Measurements from ENCODE around the gene GMPS. TPM values are rescaled to one million over a fixed set of nuclear protein-coding genes. Genes with fewer than 3 reads are reported as not detected.
"Not testable (repeated sequence)": the region's sequence is repeated elsewhere in the genome, so short reads cannot be mapped to it uniquely, and the experiment has no call there.

Gene GMPS
- total and polyA plus RNA-seq, 9 of the 15 experiments (the other 6 are each of a cell fraction or from before 2014, with no cell fraction given) = 73.7 to 282 (median 156) TPM

DNA sequence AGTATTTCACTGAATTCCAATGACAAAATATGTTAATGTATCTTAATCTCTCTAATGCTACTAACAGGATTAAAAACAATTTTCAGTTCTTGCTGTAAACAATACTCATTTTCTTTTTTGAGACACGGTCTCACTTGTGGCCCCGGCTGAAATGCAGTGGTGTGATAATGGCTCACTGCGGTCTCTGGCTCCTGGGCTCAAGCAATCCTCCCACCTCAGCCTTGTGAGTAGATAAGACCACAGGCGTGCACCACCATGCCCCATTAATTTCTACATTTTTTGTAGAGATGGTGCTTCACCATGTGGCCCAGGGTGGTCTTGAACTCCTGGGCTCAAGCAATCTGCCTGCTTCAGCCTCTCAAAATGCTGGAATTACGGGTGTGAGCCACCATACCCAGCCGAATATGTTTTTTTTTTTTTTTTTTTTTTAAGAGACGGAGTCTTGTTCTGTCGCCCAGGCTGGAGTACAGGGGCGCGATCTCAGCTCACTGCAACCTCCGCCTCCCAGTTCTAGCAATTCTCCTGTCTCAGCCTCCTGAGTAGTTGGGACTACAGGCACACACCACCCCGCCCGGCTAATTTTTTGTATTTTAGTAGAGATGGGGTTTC is 41.9 kb upstream of the GMPS start:
- Histone ChIP-seq H3K36me3 (ENCODE audit: control insufficient read depth, insufficient read depth, low read length) (peaks cover 36% of the 10 kb centered on the region), H3K9ac (ENCODE audit: insufficient read depth in 1 of 2, low read depth in 2 of 2, low read length in 2 of 2) (peak overlapping the region in 1 of 2 experiments; percentile 49; a peak in 2 of 4 replicates), H3K27ac (ENCODE audit: extremely low read depth, low read depth, low read length) (peak overlapping the region; percentile 65), H2AFZ (ENCODE audit: low read depth, low read length) (peak overlapping the region; percentile 53), H3K4me2 (ENCODE audit: insufficient read depth, low read length) (peak overlapping the region; percentile 44)
- in situ Hi-C loops (cut with MboI); H3K9me3 ChIP-seq (replicated peaks; ENCODE audit: control insufficient read depth, insufficient read depth, low read depth, low read length); CTCF ChIA-PET (ENCODE audit: low intra/inter-chr PET ratio); BruUV-seq (replicated peaks); H3K79me2 ChIP-seq (ENCODE audit: control insufficient read depth, insufficient read depth, low read length); H3K9me1 ChIP-seq (ENCODE audit: control insufficient read depth, insufficient read depth, low read length); H3K27me3 ChIP-seq (ENCODE audit: control insufficient read depth in 2 of 2, insufficient read depth in 2 of 2, low read length in 2 of 2); H3K4me1 ChIP-seq (replicated peaks in 1 of 2; ENCODE audit: control insufficient read depth in 2 of 2, insufficient read depth in 2 of 2, low read length in 2 of 2); H3K4me3 ChIP-seq; H4K20me1 ChIP-seq (replicated peaks; ENCODE audit: control insufficient read depth, insufficient read depth, low read length); TF ChIP-seq MYC (CRISPR knock-in tag; IDR thresholded peaks at IDR 0.05; ENCODE audit: borderline replicate concordance, low read depth): not testable (repeated sequence)
- POLR2A ChIA-PET = interaction anchor here (0.6 to 1.4 kb wide), 3 partner anchors 10 to 82 kb away, joined by 3 read pairs; no protein-coding TSS in a partner anchor
- DNase-seq (ENCODE audit: extremely low read depth in 1 of 4, low spot score in 3 of 4) (peak; percentile 19 to 92 (median 33)), FAIRE-seq (peak; percentile 93), ATAC-seq (peak; percentile 98)
- 24% methylated on average over 12 of the region's 13 CpGs for WGBS (ENCODE audit: insufficient coverage, low coverage, missing lambda C conversion rate)
- intact Hi-C loops (cut with micrococcal nuclease) = loop anchor here (1.0 to 2.0 kb wide), 2 partner anchors 22 to 25 kb away; partner anchors contain the start of gene C3orf33
- TF ChIP-seq SOX6 (IDR thresholded peaks at IDR 0.05) (peak; percentile 44), L3MBTL2 (IDR thresholded peaks at IDR 0.05) (peak; percentile 46; the same call in 1 of the 2 replicates), ZBTB11 (CRISPR knock-in tag; IDR thresholded peaks at IDR 0.05) (0 out of 6 replicates have a peak, but pooled peaks of 1 of the 3 experiments have one; percentile 29), STAT5A (IDR thresholded peaks at IDR 0.05; ENCODE audit: borderline replicate concordance, low read length) (peak; percentile 62; the same call in 1 of the 2 replicates), ESRRA (IDR thresholded peaks at IDR 0.05; ENCODE audit: borderline replicate concordance, low read depth) (peak; percentile 61; the same call in 1 of the 2 replicates), TRIM28 (IDR thresholded peaks at IDR 0.05) (peak; percentile 64), NEUROD1 (IDR thresholded peaks at IDR 0.05; ENCODE audit: borderline replicate concordance, low read depth, low read length, partially characterized antibody) (peak; percentile 60), SMAD4 (CRISPR knock-in tag; conservative IDR thresholded peaks at IDR 0.05) (0 out of 2 replicates have a peak, but pooled peaks have one; percentile 40), RCOR1 (IDR thresholded peaks at IDR 0.05; ENCODE audit: borderline replicate concordance in 1 of 2, low read depth in 2 of 2, low read length in 2 of 2) (peak in 1 of 2 experiments; percentile 80; a peak in 2 of 4 replicates), TAL1 (IDR thresholded peaks at IDR 0.05) (peak; percentile 59; the same call in 1 of the 2 replicates), TCF3 (CRISPR knock-in tag; IDR thresholded peaks at IDR 0.05) (peak; percentile 83), SMARCA4 (IDR thresholded peaks at IDR 0.05) (peak; percentile 84), MYC (IDR thresholded peaks at IDR 0.05; ENCODE audit: low read depth, low read length) (0 out of 2 replicates have a peak, but pooled peaks have one; percentile 37)
- TF ChIP-seq, protein P1, sequence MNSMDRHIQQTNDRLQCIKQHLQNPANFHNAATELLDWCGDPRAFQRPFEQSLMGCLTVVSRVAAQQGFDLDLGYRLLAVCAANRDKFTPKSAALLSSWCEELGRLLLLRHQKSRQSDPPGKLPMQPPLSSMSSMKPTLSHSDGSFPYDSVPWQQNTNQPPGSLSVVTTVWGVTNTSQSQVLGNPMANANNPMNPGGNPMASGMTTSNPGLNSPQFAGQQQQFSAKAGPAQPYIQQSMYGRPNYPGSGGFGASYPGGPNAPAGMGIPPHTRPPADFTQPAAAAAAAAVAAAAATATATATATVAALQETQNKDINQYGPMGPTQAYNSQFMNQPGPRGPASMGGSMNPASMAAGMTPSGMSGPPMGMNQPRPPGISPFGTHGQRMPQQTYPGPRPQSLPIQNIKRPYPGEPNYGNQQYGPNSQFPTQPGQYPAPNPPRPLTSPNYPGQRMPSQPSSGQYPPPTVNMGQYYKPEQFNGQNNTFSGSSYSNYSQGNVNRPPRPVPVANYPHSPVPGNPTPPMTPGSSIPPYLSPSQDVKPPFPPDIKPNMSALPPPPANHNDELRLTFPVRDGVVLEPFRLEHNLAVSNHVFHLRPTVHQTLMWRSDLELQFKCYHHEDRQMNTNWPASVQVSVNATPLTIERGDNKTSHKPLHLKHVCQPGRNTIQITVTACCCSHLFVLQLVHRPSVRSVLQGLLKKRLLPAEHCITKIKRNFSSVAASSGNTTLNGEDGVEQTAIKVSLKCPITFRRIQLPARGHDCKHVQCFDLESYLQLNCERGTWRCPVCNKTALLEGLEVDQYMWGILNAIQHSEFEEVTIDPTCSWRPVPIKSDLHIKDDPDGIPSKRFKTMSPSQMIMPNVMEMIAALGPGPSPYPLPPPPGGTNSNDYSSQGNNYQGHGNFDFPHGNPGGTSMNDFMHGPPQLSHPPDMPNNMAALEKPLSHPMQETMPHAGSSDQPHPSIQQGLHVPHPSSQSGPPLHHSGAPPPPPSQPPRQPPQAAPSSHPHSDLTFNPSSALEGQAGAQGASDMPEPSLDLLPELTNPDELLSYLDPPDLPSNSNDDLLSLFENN (IDR thresholded peaks at IDR 0.05; ENCODE audit: low read depth in 2 of 2, low read length in 2 of 2) = 0 out of 4 replicates have a peak, but pooled peaks of 1 of the 2 experiments have one; percentile 53

Measured in K562 (cell line).